Gastrocnemius medialis (tissue), 4 donors: Measurements from ENCODE around the gene PIAS2. TPM values are rescaled to one million over a fixed set of nuclear protein-coding genes. Genes with fewer than 3 reads are reported as not detected.

Experiments used
- ATAC-seq, 2 donors: fragments of 150-250 bp; one replicate each; pipeline ENCODE4 v1.9.1; 2016
- DNase-seq, 2 donors: peaks; one replicate each; pipeline ENCODE4 v3.0.0-alpha.2; 2019
- H3K27ac ChIP-seq, 4 donors: fragments of 200-600 bp; sonication (generic); 1 replicate in 1 of 4; 2 replicates in 3 of 4; pipeline ENCODE4 v1.5.1; 2016 to 2018; ENCODE audit warnings: mild to moderate bottlenecking in 2 of 4, moderate library complexity in 1 of 4
- H3K27me3 ChIP-seq, 3 donors: fragments of 200-600 bp; sonication (generic) in 2 of 3; 1 replicate in 1 of 3; 2 replicates in 2 of 3; pipeline versions ENCODE4 v1.5.1 to v1.6.0; 2016 to 2019; ENCODE audit warnings: mild to moderate bottlenecking in 1 of 3, moderate library complexity in 1 of 3
- H3K36me3 ChIP-seq, 2 donors: fragments of 200-600 bp; sonication (generic) in 1 of 2; one replicate each; pipeline ENCODE4 v1.5.1; 2017 to 2018
- H3K4me1 ChIP-seq, 2 donors: fragments of 200-600 bp; sonication (generic) in 1 of 2; one replicate each; pipeline ENCODE4 v1.5.1; 2016 to 2017; ENCODE audit warnings: mild to moderate bottlenecking in 2 of 2
- H3K4me3 ChIP-seq, 4 donors: fragments of 200-600 bp; sonication (generic) in 3 of 4; 1 replicate in 1 of 4; 2 replicates in 3 of 4; pipeline ENCODE4 v1.5.1; 2016 to 2019; ENCODE audit warnings: mild to moderate bottlenecking in 2 of 4
- H3K9me3 ChIP-seq, 3 donors: fragments of 200-600 bp; sonication (generic) in 2 of 3; 1 replicate in 1 of 3; 2 replicates in 2 of 3; pipeline ENCODE4 v1.5.1; 2016 to 2019
- POLR2A ChIP-seq, 2 donors: fragments of 450-650 bp; IDR thresholded peaks; one replicate each; pipeline ENCODE4 v1.6.1; 2017; ENCODE audit warnings: antibody characterized with exemption in 2 of 2, mild to moderate bottlenecking in 2 of 2, moderate library complexity in 2 of 2
- in situ Hi-C, 4 donors: fragments of 200-750 bp; cut with MboI; loops; one replicate each; pipeline versions ENCODE4 v1.15.0 to v1.8.0; 2017; ENCODE audit warnings: low sequenced_read_pairs in 4 of 4
- intact Hi-C: fragments of 100-400 bp; cut with DNase I; formaldehyde crosslinking; loops from one replicate; pipeline ENCODE4 v1.15.1; 2023; ENCODE audit warnings: low total_unique reads
- total RNA-seq, 4 donors: library from RNA; depleted of rRNA; stranded (reverse); fragments of >200 nt; gene quantifications; one replicate each; pipeline versions ENCODE4 v1.1.0 to v1.2.3, GENCODE V29; 2016
- TF ChIP-seq, protein P1 (sequence below), 5 experiments: fragments of 450-650 bp in 3 of 5; fragments of 200-600 bp in 2 of 5; sonication (generic) in 2 of 5; IDR thresholded peaks in 4 of 5; conservative IDR thresholded peaks in 1 of 5; 1 replicate in 4 of 5; 2 replicates in 1 of 5; pipeline ENCODE4 v1.5.1; 2016 to 2019; ENCODE audit warnings: antibody characterized with exemption in 5 of 5, mild to moderate bottlenecking in 3 of 5, moderate library complexity in 3 of 5

PIAS2 gene
- total RNA-seq, 4 donors from 2014 or later: 14.9 to 41.2 (median 25.1) TPM

DNA sequence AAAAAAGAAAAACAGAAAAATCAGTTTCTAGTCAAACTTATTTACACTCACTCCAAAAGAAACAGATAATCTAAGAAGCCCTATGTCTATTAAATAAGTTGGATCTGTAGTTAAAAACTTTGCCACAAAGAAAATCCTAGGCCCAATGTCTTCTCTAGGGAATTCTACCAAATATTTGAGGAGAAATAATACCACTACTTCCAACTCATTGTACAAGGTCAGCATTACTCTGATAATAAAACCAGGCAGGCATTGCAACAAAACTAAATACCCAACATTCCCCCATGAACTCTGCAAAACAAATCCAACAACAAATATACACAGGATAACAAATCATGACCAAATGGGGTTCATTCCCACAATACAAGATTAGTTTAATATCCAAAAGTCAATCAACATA lies 86.7 kb downstream of the PIAS2 start:
- ATAC-seq: no peak
- peaks cover 0 to 23% of the 10 kb centered on the region in 2 donors for H3K36me3 ChIP-seq
- in situ Hi-C loops (no loop called here), intact Hi-C loops (no loop called here)
- H3K4me3 ChIP-seq: no peak overlapping the region
- H3K27ac ChIP-seq: no peak overlapping the region
- no peaks in the 10 kb centered on the region for H3K9me3 ChIP-seq
- TF ChIP-seq, protein P1, sequence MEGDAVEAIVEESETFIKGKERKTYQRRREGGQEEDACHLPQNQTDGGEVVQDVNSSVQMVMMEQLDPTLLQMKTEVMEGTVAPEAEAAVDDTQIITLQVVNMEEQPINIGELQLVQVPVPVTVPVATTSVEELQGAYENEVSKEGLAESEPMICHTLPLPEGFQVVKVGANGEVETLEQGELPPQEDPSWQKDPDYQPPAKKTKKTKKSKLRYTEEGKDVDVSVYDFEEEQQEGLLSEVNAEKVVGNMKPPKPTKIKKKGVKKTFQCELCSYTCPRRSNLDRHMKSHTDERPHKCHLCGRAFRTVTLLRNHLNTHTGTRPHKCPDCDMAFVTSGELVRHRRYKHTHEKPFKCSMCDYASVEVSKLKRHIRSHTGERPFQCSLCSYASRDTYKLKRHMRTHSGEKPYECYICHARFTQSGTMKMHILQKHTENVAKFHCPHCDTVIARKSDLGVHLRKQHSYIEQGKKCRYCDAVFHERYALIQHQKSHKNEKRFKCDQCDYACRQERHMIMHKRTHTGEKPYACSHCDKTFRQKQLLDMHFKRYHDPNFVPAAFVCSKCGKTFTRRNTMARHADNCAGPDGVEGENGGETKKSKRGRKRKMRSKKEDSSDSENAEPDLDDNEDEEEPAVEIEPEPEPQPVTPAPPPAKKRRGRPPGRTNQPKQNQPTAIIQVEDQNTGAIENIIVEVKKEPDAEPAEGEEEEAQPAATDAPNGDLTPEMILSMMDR (IDR thresholded peaks at IDR 0.05 in 4 of 5, conservative IDR thresholded peaks at IDR 0.05 in 1 of 5): no peak
- TF ChIP-seq POLR2A (IDR thresholded peaks at IDR 0.05): no peak
- no peaks in the 10 kb centered on the region for H3K27me3 ChIP-seq
- peaks cover 0 to 4% of the 10 kb centered on the region in 2 donors for H3K4me1 ChIP-seq
- DNase-seq: no peak

GRCh38 chr18:46829947-46830346 lies 87.4 kb downstream of the PIAS2 start:
- intact Hi-C loops: no loop called here
- Histone ChIP-seq H3K4me1 (peaks cover 0 to 4% of the 10 kb centered on the region in 2 donors), H3K4me3 (no peak overlapping the region), H3K27me3 (no peaks in the 10 kb centered on the region), H3K27ac (no peak overlapping the region), H3K9me3 (no peaks in the 10 kb centered on the region), H3K36me3 (peaks cover 0 to 23% of the 10 kb centered on the region in 2 donors)
- DNase-seq: no peak
- in situ Hi-C loops: no loop called here
- ATAC-seq: no peak
- TF ChIP-seq POLR2A (IDR thresholded peaks at IDR 0.05): no peak
- TF ChIP-seq, protein P1 (IDR thresholded peaks at IDR 0.05 in 4 of 5, conservative IDR thresholded peaks at IDR 0.05 in 1 of 5): no peak

GRCh38 chr18:46829531-46829930 lies 87.8 kb downstream of the PIAS2 start:
- Histone ChIP-seq H3K9me3 (no peaks in the 10 kb centered on the region), H3K27ac (no peak overlapping the region), H3K27me3 (no peaks in the 10 kb centered on the region), H3K4me1 (peaks cover 0 to 4% of the 10 kb centered on the region in 2 donors), H3K4me3 (no peak overlapping the region), H3K36me3 (peaks cover 0 to 23% of the 10 kb centered on the region in 2 donors)
- TF ChIP-seq, protein P1 (IDR thresholded peaks at IDR 0.05 in 4 of 5, conservative IDR thresholded peaks at IDR 0.05 in 1 of 5): no peak
- TF ChIP-seq POLR2A (IDR thresholded peaks at IDR 0.05): no peak
- intact Hi-C loops: no loop called here
- ATAC-seq (no peak), DNase-seq (no peak)
- in situ Hi-C loops: no loop called here

DNA sequence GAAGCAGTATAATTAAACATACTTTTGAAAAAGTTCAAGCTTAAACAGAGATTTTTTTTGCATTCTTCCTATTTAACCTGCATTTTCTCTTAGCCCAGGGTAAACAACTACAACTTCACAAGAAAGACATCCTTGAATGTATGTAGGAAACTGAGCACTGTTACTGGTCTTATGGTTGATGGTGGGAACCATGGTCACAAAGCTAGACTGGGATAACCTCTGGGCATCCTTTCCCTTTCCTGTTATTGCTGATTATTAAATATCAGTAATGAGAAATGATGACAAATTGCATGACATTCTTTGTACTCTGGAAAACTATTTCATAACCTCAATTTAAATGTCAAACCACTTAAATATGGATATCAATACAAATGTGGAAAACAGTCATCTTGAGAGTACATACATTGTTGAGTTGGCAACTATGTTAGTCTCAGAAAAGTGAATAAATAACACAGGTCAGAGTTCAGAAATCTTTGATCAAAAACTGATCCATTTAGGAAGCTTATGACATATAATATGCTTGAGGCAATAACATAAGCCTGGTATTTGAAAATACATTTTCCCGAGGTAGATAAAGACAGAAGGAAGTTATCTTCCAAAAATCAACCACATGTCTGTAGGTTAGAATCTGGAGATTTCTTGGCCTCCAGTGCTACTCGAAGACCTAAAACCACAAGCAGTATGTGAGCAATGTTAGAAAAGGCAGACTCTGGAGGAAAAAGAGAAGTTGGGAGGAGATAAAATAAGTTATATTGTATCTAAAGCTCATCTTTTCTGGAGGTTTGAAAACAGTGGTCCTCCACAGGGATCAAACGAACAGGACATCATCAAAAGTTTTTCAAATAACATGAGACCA lies 95.2 kb downstream of the PIAS2 start:
- DNase-seq (no peak), ATAC-seq (no peak)
- Histone ChIP-seq H3K36me3 (peaks cover 0 to 7% of the 10 kb centered on the region in 2 donors), H3K9me3 (no peaks in the 10 kb centered on the region), H3K4me1 (peaks cover 14 to 19% of the 10 kb centered on the region in 2 donors), H3K27me3 (no peaks in the 10 kb centered on the region), H3K27ac (peak overlapping the region in 1 of 4 donors; percentile 73), H3K4me3 (no peak overlapping the region)
- in situ Hi-C loops (no loop called here), intact Hi-C loops (loop anchor here (2.0 kb wide), 1 partner anchor 95 kb away; the partner anchor contains the start of genes KATNAL2 and PIAS2)
- no peak for TF ChIP-seq POLR2A (IDR thresholded peaks at IDR 0.05)
- TF ChIP-seq, protein P1 (IDR thresholded peaks at IDR 0.05 in 4 of 5, conservative IDR thresholded peaks at IDR 0.05 in 1 of 5): no peak
